GM12878 (cell line): ENCODE data around the gene CHCHD6.

Experiments
- ATF7 ChIP-seq: fragments of 450-650 bp; IDR thresholded peaks from 2 replicates; pipeline ENCODE4 v1.6.1; 2016; ENCODE audit warnings: low read depth, mild to moderate bottlenecking
- CEBPB ChIP-seq, 2 experiments: fragments of 150-350 bp in 1 of 2; IDR thresholded peaks; 2 replicates each; pipeline ENCODE4 v1.6.1; 2012 to 2014; ENCODE audit warnings: low read depth in 2 of 2, low read length in 2 of 2, borderline replicate concordance in 1 of 2, inconsistent platforms in 1 of 2
- ETV6 ChIP-seq, 2 experiments: fragments of 450-650 bp in 1 of 2; IDR thresholded peaks in 1 of 2; conservative IDR thresholded peaks in 1 of 2; 2 replicates each; pipeline ENCODE4 v1.6.1; 2014; ENCODE audit warnings: antibody characterized with exemption in 1 of 2, borderline replicate concordance in 1 of 2, low read depth in 1 of 2, mild to moderate bottlenecking in 1 of 2, moderate library complexity in 1 of 2
- FOS ChIP-seq: IDR thresholded peaks from 3 replicates; pipeline ENCODE4 v1.6.1; 2011; ENCODE audit warnings: borderline replicate concordance; ENCODE audit not compliant: insufficient read length; ENCODE audit errors: extremely low read depth
- GABPA ChIP-seq: IDR thresholded peaks from 2 replicates; pipeline ENCODE4 v1.6.1; 2014; ENCODE audit warnings: antibody characterized with exemption, low read depth, mild to moderate bottlenecking, inconsistent platforms
- IKZF2 ChIP-seq, 2 experiments: fragments of 450-650 bp; IDR thresholded peaks; 2 replicates each; pipeline ENCODE4 v1.6.1; 2017; ENCODE audit warnings: mild to moderate bottlenecking in 2 of 2, moderate library complexity in 2 of 2
- MTA3 ChIP-seq: IDR thresholded peaks from 2 replicates; pipeline ENCODE4 v1.6.1; 2012; ENCODE audit warnings: low read length, inconsistent platforms, borderline replicate concordance
- PAX5 ChIP-seq: IDR thresholded peaks from 2 replicates; pipeline ENCODE4 v1.6.1; 2011; ENCODE audit warnings: low read depth, low read length, borderline replicate concordance
- POLR2A ChIP-seq: IDR thresholded peaks from 2 replicates; pipeline ENCODE4 v1.6.1; 2011; ENCODE audit warnings: low read depth, mild to moderate bottlenecking, low read length
- POLR2AphosphoS5 ChIP-seq: IDR thresholded peaks from 2 replicates; pipeline ENCODE4 v1.6.1; 2011; ENCODE audit warnings: mild to moderate bottlenecking, low read length, inconsistent platforms
- RB1 ChIP-seq: fragments of 450-650 bp; formaldehyde crosslinking; IDR thresholded peaks from 2 replicates; pipeline ENCODE4 v1.6.1; 2017; ENCODE audit warnings: mild to moderate bottlenecking, borderline replicate concordance
- RFX5 ChIP-seq: IDR thresholded peaks from 2 replicates; pipeline ENCODE4 v1.6.1; 2011; ENCODE audit warnings: low read depth, low read length, improper control_type of control experiment
- SP1 ChIP-seq: IDR thresholded peaks from one replicate; pipeline ENCODE4 v1.6.1; 2011; ENCODE audit warnings: low read depth, low read length
- TF ChIP-seq, protein P1 (sequence below), 3 experiments: IDR thresholded peaks in 2 of 3; conservative IDR thresholded peaks in 1 of 3; 2 replicates each; pipeline ENCODE4 v1.5.1; 2011; ENCODE audit warnings: low read depth in 3 of 3, low read length in 3 of 3, mild to moderate bottlenecking in 3 of 3, control low read depth in 2 of 3, moderate library complexity in 2 of 3, inconsistent platforms in 1 of 3, mixed read lengths in 1 of 3; ENCODE audit not compliant: control insufficient read depth in 2 of 3, insufficient read depth in 1 of 3; ENCODE audit errors: extremely low read depth in 1 of 3

GRCh38 chr3:126891791-126892190, 187.8 kb downstream of the CHCHD6 start:
- no peak for TF ChIP-seq POLR2AphosphoS5
- TF ChIP-seq ATF7 = no peak
- TF ChIP-seq, protein P1, sequence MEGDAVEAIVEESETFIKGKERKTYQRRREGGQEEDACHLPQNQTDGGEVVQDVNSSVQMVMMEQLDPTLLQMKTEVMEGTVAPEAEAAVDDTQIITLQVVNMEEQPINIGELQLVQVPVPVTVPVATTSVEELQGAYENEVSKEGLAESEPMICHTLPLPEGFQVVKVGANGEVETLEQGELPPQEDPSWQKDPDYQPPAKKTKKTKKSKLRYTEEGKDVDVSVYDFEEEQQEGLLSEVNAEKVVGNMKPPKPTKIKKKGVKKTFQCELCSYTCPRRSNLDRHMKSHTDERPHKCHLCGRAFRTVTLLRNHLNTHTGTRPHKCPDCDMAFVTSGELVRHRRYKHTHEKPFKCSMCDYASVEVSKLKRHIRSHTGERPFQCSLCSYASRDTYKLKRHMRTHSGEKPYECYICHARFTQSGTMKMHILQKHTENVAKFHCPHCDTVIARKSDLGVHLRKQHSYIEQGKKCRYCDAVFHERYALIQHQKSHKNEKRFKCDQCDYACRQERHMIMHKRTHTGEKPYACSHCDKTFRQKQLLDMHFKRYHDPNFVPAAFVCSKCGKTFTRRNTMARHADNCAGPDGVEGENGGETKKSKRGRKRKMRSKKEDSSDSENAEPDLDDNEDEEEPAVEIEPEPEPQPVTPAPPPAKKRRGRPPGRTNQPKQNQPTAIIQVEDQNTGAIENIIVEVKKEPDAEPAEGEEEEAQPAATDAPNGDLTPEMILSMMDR (IDR thresholded peaks at IDR 0.05 in 2 of 3, conservative IDR thresholded peaks at IDR 0.05 in 1 of 3; ENCODE audit: control insufficient read depth in 2 of 3, extremely low read depth in 1 of 3, insufficient read depth in 1 of 3, low read depth in 3 of 3, low read length in 3 of 3) = no peak
- no peak for TF ChIP-seq GABPA
- no peak for TF ChIP-seq FOS
- no peak for TF ChIP-seq CEBPB (IDR thresholded peaks at IDR 0.05; ENCODE audit: borderline replicate concordance in 1 of 2, low read depth in 2 of 2, low read length in 2 of 2)
- TF ChIP-seq RFX5 = no peak
- TF ChIP-seq SP1 = no peak
- no peak for TF ChIP-seq IKZF2 (IDR thresholded peaks at IDR 0.05)
- TF ChIP-seq ETV6 (conservative IDR thresholded peaks at IDR 0.05 in 1 of 2, IDR thresholded peaks at IDR 0.05 in 1 of 2; ENCODE audit: borderline replicate concordance in 1 of 2, low read depth in 1 of 2) = no peak
- no peak for TF ChIP-seq POLR2A
- TF ChIP-seq RB1 = no peak
- TF ChIP-seq PAX5 = no peak
- TF ChIP-seq MTA3 = no peak
